ENCODE data around the gene COL6A2.

DNA sequence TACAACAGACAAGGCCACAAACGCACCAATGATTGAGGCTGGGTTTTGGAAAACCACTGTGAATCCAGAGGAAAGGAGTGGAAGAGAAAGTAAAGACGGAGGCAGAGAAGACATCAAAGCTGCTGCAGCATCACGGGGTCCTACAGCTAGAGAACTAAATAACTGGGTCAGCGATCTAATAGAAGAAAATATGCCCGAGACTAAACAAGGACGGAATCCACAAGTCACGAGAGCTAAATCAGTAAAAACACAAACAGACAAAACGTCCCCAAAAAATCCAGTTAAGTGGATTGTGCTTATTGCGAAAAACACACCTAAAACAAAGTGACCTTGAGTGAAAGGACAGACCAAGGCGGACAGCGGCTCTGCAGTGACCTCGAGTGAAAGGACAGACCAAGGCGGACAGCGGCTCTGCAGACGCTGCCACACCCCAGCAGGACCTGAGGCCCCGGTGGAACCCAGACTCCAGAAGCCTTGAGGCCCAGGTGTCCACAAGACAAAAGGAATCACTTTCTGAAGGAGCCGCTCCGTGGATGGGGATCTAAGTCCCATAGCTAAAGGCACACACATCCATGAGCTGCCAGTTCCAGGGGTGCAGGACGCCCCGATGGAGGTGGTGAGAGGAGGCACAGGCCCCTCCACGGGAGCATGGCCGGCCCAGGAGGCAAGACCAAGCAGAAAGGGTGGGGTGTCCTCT lies 51.4 kb downstream of the COL6A2 start:
- TF ChIP-seq, protein P1, sequence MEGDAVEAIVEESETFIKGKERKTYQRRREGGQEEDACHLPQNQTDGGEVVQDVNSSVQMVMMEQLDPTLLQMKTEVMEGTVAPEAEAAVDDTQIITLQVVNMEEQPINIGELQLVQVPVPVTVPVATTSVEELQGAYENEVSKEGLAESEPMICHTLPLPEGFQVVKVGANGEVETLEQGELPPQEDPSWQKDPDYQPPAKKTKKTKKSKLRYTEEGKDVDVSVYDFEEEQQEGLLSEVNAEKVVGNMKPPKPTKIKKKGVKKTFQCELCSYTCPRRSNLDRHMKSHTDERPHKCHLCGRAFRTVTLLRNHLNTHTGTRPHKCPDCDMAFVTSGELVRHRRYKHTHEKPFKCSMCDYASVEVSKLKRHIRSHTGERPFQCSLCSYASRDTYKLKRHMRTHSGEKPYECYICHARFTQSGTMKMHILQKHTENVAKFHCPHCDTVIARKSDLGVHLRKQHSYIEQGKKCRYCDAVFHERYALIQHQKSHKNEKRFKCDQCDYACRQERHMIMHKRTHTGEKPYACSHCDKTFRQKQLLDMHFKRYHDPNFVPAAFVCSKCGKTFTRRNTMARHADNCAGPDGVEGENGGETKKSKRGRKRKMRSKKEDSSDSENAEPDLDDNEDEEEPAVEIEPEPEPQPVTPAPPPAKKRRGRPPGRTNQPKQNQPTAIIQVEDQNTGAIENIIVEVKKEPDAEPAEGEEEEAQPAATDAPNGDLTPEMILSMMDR (IDR thresholded peaks at IDR 0.05) = no peak
- TF ChIP-seq, protein P2, sequence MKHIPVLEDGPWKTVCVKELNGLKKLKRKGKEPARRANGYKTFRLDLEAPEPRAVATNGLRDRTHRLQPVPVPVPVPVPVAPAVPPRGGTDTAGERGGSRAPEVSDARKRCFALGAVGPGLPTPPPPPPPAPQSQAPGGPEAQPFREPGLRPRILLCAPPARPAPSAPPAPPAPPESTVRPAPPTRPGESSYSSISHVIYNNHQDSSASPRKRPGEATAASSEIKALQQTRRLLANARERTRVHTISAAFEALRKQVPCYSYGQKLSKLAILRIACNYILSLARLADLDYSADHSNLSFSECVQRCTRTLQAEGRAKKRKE (CRISPR knock-in tag; IDR thresholded peaks at IDR 0.05; ENCODE audit: low read depth) = no peak
- TF ChIP-seq POLR2A (IDR thresholded peaks at IDR 0.05; ENCODE audit: low read length) (no peak), HDAC2 (IDR thresholded peaks at IDR 0.05) (no peak), RNF2 (IDR thresholded peaks at IDR 0.05; ENCODE audit: borderline replicate concordance, low read depth) (no peak), HOXA7 (CRISPR knock-in tag; IDR thresholded peaks at IDR 0.05) (no peak), PHF8 (IDR thresholded peaks at IDR 0.05; ENCODE audit: borderline replicate concordance, low read depth) (no peak), EP300 (IDR thresholded peaks at IDR 0.05) (no peak)
- TF ChIP-seq, protein P3, sequence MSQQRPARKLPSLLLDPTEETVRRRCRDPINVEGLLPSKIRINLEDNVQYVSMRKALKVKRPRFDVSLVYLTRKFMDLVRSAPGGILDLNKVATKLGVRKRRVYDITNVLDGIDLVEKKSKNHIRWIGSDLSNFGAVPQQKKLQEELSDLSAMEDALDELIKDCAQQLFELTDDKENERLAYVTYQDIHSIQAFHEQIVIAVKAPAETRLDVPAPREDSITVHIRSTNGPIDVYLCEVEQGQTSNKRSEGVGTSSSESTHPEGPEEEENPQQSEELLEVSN (IDR thresholded peaks at IDR 0.05; ENCODE audit: borderline replicate concordance, low read depth) = no peak
- TF ChIP-seq, protein P4, sequence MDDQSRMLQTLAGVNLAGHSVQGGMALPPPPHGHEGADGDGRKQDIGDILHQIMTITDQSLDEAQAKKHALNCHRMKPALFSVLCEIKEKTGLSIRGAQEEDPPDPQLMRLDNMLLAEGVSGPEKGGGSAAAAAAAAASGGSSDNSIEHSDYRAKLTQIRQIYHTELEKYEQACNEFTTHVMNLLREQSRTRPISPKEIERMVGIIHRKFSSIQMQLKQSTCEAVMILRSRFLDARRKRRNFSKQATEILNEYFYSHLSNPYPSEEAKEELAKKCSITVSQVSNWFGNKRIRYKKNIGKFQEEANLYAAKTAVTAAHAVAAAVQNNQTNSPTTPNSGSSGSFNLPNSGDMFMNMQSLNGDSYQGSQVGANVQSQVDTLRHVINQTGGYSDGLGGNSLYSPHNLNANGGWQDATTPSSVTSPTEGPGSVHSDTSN (IDR thresholded peaks at IDR 0.05) = no peak

Data from A549 (cell line).